GM12891 (cell line): Measurements from ENCODE around the gene AP3S1.

Source experiments
- POLR2A ChIP-seq: IDR thresholded peaks from 2 replicates; pipeline ENCODE4 v1.6.1; 2011; ENCODE audit warnings: low read depth, low read length, control low read depth
- POLR2AphosphoS5 ChIP-seq: IDR thresholded peaks from 2 replicates; pipeline ENCODE4 v1.6.1; 2011; ENCODE audit warnings: low read depth, low read length, control low read depth
- POU2F2 ChIP-seq: IDR thresholded peaks from 2 replicates; pipeline ENCODE4 v1.6.1; 2011; ENCODE audit warnings: low read depth, mild to moderate bottlenecking, control low read depth, low read length, moderate library complexity
- SPI1 ChIP-seq: IDR thresholded peaks from 2 replicates; pipeline ENCODE4 v1.6.1; 2011; ENCODE audit warnings: low read depth, low read length, control low read depth
- TAF1 ChIP-seq: IDR thresholded peaks from 2 replicates; pipeline ENCODE4 v1.6.1; 2011; ENCODE audit warnings: low read depth, low read length, control low read depth

GRCh38 chr5:115940080-115940810 is 98.5 kb downstream of the AP3S1 start:
- TF ChIP-seq POLR2A, result no peak
- no peak for TF ChIP-seq POLR2AphosphoS5
- TF ChIP-seq SPI1, result no peak
- TF ChIP-seq POU2F2, result no peak
- no peak for TF ChIP-seq TAF1
